Spinal cord (tissue), 10 donors: ENCODE measurements around the gene NMBR. TPM values are rescaled to one million over a fixed set of nuclear protein-coding genes. Genes with fewer than 3 reads are reported as not detected.
A peak's percentile ranks its signal among the peaks of the same experiment; 100 is the strongest.
"Not testable (repeated sequence)": the region's sequence is repeated elsewhere in the genome, so short reads cannot be mapped to it uniquely, and the experiment has no call there.

Experiments used
- DNase-seq, 6 donors: peaks; one replicate each; pipeline versions ENCODE4 v3.0.0 to v3.0.0-alpha.2; 2013 to 2015; ENCODE audit warnings: low spot score in 6 of 6, low read depth in 4 of 6
- H3K27ac ChIP-seq: one replicate; pipeline ENCODE4 v1.5.1; 2013; ENCODE audit warnings: low read depth, low read length, control low read depth
- H3K27me3 ChIP-seq: one replicate; pipeline ENCODE4 v1.6.1; 2013; ENCODE audit warnings: low read length; ENCODE audit not compliant: control insufficient read depth, insufficient read depth
- H3K36me3 ChIP-seq: one replicate; pipeline ENCODE4 v1.6.1; 2013; ENCODE audit warnings: low read length; ENCODE audit not compliant: control insufficient read depth, insufficient read depth
- H3K4me1 ChIP-seq: one replicate; pipeline ENCODE4 v1.6.1; 2013; ENCODE audit warnings: low read length; ENCODE audit not compliant: control insufficient read depth, insufficient read depth
- H3K4me3 ChIP-seq: one replicate; pipeline ENCODE4 v1.5.1; 2013; ENCODE audit warnings: low read depth, low read length, control low read depth
- H3K9me3 ChIP-seq: one replicate; pipeline ENCODE4 v1.6.1; 2013; ENCODE audit warnings: low read length; ENCODE audit not compliant: control insufficient read depth, insufficient read depth
- WGBS: methylation state at CpG from one replicate; pipeline ENCODE4 v1.1.5; 2013; ENCODE audit warnings: missing lambda C conversion rate; ENCODE audit not compliant: insufficient coverage; 5-methylcytosine and 5-hydroxymethylcytosine counted together
- long read RNA-seq, 4 donors: transcript quantifications; one replicate each; lab custom pipeline, GENCODE V29; 2026
- polyA plus RNA-seq, 2 donors: library from polyadenylated mRNA; unstranded; fragments of 120-200 nt; gene quantifications; one replicate each; pipeline ENCODE4 v1.2.1, GENCODE V29; 2013; ENCODE audit not compliant: insufficient read length in 2 of 2
- total RNA-seq, 2 donors: library from RNA; depleted of rRNA in 1 of 2; stranded (reverse); fragments of 120-200 nt in 1 of 2; fragments of >200 nt in 1 of 2; gene quantifications; one replicate each; pipeline versions ENCODE4 v1.2.3 to v1.2.4, GENCODE V29; 2013 to 2014
- donor health status: healthy.

Gene NMBR
- total RNA-seq (1 to 10 TPM; 1.5 to 5.6 TPM), polyA plus RNA-seq (1 to 10 TPM; 4.1 to 5.8 TPM)
- long read RNA-seq, donor 1, partial matches to known transcripts, result 0 of 2 reads
- long read RNA-seq, donor 1, other reads (novel, unspliced or antisense), result 0 of 2 reads
- long read RNA-seq, donor 2, result 0 reads
- long read RNA-seq, donor 3, partial matches to known transcripts, result 0 of 2 reads
- long read RNA-seq, donor 3, other reads (novel, unspliced or antisense), result 0 of 2 reads
- long read RNA-seq, donor 4, result 0 reads

- Histone ChIP-seq H3K4me1 (no peaks in the 10 kb centered on the region), H3K27me3 (no peaks in the 10 kb centered on the region), H3K9me3 (no peaks in the 10 kb centered on the region), H3K27ac (peak within 1 kb of the TSS; percentile 31), H3K36me3 (no peaks in the 10 kb centered on the region), H3K4me3 (peak within 1 kb of the TSS; percentile 79)
- DNase-seq, result peak; percentile 98 to 100 (median 99)
- under 1% methylated on average over 36 of the region's 38 CpGs for WGBS
Measured at GRCh38 chr6:142146828-142147662, at the start of gene NMBR, which contains the start of gene VTA1. Gene NMBR, minus strand, starts transcription at chr6:142147122. Its CDS starts 58,464 bp downstream, at chr6:142088658. Gene VTA1, plus strand, starts transcription at chr6:142147263. Its CDS starts 25 bp downstream, at chr6:142147288.

GRCh38 chr6:142195862-142196541 is 49.1 kb upstream of the NMBR start:
- Histone ChIP-seq H3K36me3 (no peaks in the 10 kb centered on the region), H3K9me3 (no peaks in the 10 kb centered on the region), H3K4me1 (no peaks in the 10 kb centered on the region), H3K27me3 (no peaks in the 10 kb centered on the region), H3K4me3 (no peak overlapping the region), H3K27ac (no peak overlapping the region)
- no peak for DNase-seq
- WGBS, result no CpG with 5 or more reads among the region's 4 CpGs

GRCh38 chr6:142193621-142194020 is 46.7 kb upstream of the NMBR start:
- Histone ChIP-seq H3K27ac (no peak overlapping the region), H3K4me1 (no peaks in the 10 kb centered on the region), H3K27me3 (no peaks in the 10 kb centered on the region), H3K4me3 (no peak overlapping the region), H3K36me3 (no peaks in the 10 kb centered on the region), H3K9me3 (no peaks in the 10 kb centered on the region)
- DNase-seq, result no peak

- WGBS, result no CpG with 5 or more reads among the region's 1 CpG
- Histone ChIP-seq H3K9me3 (no peaks in the 10 kb centered on the region), H3K27ac (no peak overlapping the region), H3K27me3 (no peaks in the 10 kb centered on the region), H3K4me3 (no peak overlapping the region), H3K4me1 (no peaks in the 10 kb centered on the region), H3K36me3 (no peaks in the 10 kb centered on the region)
- DNase-seq, result no peak
Measured at GRCh38 chr6:142192343-142192742, 45.4 kb upstream of the NMBR start.

GRCh38 chr6:142189057-142189456 is 42.1 kb upstream of the NMBR start:
- DNase-seq, result no peak
- H3K36me3 ChIP-seq, result no peaks in the 10 kb centered on the region
- no peak overlapping the region for H3K4me3 ChIP-seq
- H3K27me3 ChIP-seq, result no peaks in the 10 kb centered on the region
- H3K9me3 ChIP-seq, result no peaks in the 10 kb centered on the region
- no peaks in the 10 kb centered on the region for H3K4me1 ChIP-seq
- no peak overlapping the region for H3K27ac ChIP-seq
- 100% methylated on average over 1 of the region's 2 CpGs for WGBS

GRCh38 chr6:142188341-142188740 is 41.4 kb upstream of the NMBR start:
- H3K9me3 ChIP-seq, H3K4me1 ChIP-seq, H3K27me3 ChIP-seq, H3K27ac ChIP-seq, H3K36me3 ChIP-seq, H3K4me3 ChIP-seq, DNase-seq: not testable (repeated sequence)
- 93% methylated on average over 5 of the region's 8 CpGs for WGBS

GRCh38 chr6:142187209-142187608 is 40.3 kb upstream of the NMBR start:
- DNase-seq, result peak in 2 of 6 donors; percentile 23 to 58
- Histone ChIP-seq H3K27ac (no peak overlapping the region), H3K27me3 (no peaks in the 10 kb centered on the region), H3K4me3 (no peak overlapping the region), H3K9me3 (no peaks in the 10 kb centered on the region), H3K4me1 (no peaks in the 10 kb centered on the region), H3K36me3 (no peaks in the 10 kb centered on the region)
- WGBS, result no CpG with 5 or more reads among the region's 1 CpG

- WGBS, result 71% methylated on average over 1 of the region's 1 CpG
- Histone ChIP-seq H3K36me3 (no peaks in the 10 kb centered on the region), H3K27ac (no peak overlapping the region), H3K4me3 (no peak overlapping the region), H3K9me3 (no peaks in the 10 kb centered on the region), H3K27me3 (no peaks in the 10 kb centered on the region), H3K4me1 (no peaks in the 10 kb centered on the region)
- no peak for DNase-seq
Measured at GRCh38 chr6:142185641-142186040, 38.7 kb upstream of the NMBR start.

- Histone ChIP-seq H3K4me3 (no peak overlapping the region), H3K27ac (no peak overlapping the region), H3K27me3 (no peaks in the 10 kb centered on the region), H3K9me3 (no peaks in the 10 kb centered on the region), H3K4me1 (no peaks in the 10 kb centered on the region), H3K36me3 (no peaks in the 10 kb centered on the region)
- no peak for DNase-seq
- no CpG with 5 or more reads among the region's 2 CpGs for WGBS
Measured at GRCh38 chr6:142184307-142184706, 37.4 kb upstream of the NMBR start.
